GM18520 (cell line): ENCODE results near the gene UBASH3B.
"Not testable (repeated sequence)": the region's sequence is repeated elsewhere in the genome, so short reads cannot be mapped to it uniquely, and the experiment has no call there.

Experiments
- ATAC-seq: cut with Tn5 transposase; IDR thresholded peaks from one replicate; pipeline ENCODE4 v1.9.1; 2021; ENCODE audit not compliant: unreplicated experiment

UBASH3B gene

DNA sequence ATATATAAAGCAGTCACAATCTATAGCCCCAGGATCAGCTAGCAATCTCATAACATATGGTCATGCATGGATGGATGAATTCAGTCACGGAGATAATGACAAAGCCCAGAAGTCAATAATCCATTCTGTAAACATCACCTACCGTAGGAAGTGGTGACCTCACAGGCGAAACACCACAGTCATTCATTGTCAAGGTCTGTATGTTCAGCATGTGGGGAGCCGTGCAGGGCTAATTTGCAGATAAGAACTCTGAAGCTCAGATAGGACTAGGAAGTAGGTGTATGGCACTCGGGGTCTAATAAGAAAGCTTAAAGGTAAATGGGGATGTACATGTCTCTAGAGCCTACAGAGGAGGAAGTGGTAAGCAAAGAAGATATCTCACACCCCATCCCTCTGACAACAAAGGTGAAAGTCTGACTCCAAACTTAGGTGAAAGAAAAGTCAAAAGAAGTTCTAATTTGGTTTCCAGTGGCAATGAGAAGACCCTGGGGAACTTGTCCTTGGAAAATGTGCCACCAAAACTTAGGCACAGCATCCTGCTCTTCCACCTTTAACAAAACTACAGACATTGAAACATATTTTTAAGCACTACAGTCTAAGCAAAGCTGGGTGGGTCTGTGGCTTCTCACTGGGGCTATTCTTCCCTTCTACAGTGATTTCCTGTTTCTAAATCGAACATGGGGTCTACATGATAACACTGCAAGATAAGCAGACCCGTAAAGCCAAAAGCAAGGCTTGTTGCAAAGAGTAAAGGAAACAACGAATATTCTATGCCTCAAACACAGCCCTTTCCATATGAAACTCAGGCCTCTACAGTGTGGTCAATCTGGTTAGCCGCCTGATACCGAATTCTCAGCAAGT is 188.0 kb downstream of the UBASH3B start:
- no peak for ATAC-seq

GRCh38 chr11:122847466-122847865 is 191.9 kb downstream of the UBASH3B start:
- ATAC-seq, result no peak

DNA sequence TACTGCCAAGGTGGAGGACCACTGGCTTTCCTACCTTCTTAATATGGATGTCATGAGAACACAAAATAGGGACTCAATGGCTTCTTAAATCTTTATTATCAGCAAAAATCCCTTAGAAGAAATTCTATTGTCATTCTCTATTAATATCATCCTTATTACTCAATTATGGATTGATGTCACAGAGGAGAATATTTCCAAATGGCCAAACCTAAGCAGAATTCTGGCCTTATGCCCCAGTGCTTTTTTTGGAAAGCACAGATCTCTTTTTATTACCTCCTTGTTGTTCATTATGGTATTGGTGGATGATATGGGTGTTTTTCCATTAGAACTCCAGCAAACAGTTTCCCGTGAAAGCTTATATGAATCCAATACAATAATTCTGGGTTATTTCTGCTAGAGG is 192.7 kb downstream of the UBASH3B start:
- no peak for ATAC-seq

DNA sequence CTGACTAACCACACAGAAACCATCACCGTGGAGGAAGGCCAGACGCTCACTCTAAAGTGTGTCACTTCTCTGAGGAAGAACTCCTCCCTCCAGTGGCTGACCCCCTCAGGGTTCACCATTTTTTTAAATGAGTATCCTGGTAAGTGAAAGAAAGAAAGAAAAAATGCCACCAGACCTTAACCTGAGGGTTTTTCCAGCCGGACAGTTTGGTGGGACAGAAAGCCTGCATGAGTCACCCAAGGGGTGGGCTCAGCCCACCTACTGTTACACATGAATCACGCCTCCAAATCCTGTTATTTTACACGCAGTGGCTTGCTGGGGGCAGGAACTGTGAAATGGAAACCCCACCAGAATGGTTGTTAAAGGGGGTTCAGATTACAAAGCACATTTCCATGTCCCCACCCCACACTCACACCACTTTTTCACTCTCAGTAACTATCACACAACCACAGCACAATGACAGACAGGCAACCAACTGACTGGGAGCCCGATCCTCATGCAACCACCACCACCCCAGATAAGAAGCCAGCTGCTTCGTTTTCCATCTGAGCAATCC is 194.6 kb downstream of the UBASH3B start:
- ATAC-seq, result no peak

GRCh38 chr11:122851366-122851966 is 195.9 kb downstream of the UBASH3B start:
- ATAC-seq, result no peak

DNA sequence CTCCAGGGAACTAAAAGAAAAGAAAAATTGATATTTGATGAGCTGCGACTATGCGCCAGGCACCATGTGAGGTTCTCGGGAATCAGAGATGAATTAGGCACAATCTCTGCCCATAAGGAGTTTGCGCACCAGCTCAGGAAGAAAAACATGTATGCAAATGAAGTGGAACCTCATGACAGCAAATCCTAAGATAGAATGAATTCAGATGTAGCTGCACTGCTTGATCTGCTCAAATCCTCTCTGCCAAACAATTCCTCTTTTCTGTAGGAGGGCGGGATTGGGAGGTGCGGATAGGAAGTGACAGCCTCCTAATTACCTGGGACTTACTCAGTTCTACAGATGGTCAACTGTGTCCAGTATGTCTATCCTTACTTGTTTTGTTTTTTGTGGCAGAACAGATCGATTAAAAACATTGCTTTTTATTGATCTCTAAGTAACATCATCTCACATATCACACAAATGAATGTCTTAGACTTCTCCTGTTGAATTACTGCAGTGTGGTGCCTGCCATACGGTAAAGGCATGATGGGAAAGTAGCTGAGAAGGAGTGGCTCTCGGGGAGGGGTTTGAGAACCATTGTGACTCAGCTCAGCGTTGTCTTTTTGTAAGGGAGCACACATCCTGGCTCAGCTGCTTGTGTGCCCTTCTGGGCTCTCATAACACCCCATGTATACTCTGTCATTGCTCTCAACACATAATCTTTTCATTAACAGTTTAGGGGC is 196.7 kb downstream of the UBASH3B start:
- no peak for ATAC-seq

- ATAC-seq, result no peak
Observed at GRCh38 chr11:122852796-122853160, 197.3 kb downstream of the UBASH3B start.

DNA sequence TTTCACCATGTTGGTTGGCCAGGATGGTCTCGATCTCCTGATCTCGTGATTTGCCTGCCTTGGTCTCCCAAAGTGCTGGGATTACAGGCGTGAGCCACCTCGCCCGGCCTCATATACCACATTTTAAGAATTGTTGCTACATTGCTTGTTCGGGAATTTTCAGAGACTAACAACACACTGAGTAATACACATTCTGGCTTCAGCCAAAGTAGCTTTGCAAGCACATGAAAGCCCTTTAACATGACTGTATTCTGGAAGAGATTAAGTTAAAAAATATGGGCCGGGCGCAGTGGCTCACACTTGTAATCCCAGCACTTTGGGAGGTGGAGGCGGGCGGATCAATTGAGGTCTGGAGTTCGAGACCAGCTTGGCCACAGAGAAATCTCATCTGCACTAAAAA is 197.7 kb downstream of the UBASH3B start:
- ATAC-seq, result no peak

DNA sequence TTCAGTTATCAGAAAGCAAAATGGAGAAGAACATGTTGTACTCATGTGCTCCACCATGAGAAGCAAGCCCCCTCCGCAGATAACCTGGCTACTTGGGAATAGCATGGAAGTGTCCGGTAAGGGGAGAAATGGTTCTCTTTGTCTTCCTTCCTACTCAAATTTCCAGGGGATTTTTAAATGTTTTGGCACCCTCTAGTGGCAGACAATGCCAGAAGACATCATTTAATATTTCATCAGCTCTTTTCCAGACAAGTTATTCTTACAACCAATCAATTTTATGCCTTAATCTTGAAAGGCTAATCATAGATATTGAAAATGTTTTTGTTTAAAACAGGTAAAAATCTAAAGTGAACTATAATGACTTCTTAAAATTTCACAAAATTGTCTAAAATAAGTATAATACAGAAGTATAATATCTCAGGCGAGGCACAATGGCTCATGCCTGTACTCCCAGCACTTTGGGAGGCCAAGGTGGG is 198.5 kb downstream of the UBASH3B start:
- no peak for ATAC-seq

DNA sequence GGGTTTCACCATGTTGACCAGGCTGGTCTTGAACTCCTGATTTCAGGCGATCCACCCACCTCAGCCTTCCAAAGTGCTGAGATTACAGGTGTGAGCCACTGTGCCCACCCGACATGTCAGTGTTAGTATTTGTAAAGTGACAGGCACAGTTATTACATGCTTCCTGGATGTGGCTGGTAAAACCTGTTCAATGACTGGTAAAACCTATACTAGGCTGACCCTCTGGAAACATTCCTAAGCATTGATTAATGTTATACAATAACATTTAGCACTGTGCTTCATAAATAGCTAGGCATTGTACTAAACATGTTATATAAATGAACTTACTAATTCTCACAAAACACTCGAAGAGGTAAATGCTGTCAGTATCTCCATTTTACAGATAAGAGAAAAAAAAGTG is 206.1 kb downstream of the UBASH3B start:
- ATAC-seq, result no peak

- no peak for ATAC-seq
Observed at GRCh38 chr11:122862091-122862490, 206.6 kb downstream of the UBASH3B start.

DNA sequence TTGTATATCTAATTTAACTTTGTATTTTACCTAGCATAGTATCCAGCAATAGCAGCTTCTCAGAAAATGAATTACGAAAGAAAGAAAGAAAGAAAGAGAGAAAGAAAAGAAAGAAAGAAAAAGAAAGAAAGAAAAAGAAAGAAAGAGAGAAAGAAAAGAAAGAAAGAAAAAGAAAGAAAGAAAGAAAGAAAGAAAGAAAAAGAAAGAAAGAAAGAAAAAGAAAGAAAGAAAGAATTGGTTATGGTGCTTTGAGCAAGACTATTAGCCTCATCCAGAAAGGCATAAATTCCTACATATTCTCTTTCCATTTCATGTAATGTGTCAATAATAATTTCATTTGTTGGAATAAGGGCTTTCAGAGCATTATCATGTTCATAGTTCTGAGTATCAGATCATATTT is 207.6 kb downstream of the UBASH3B start:
- not testable (repeated sequence) for ATAC-seq

- ATAC-seq, result no peak
Observed at GRCh38 chr11:122863704-122864326, 208.3 kb downstream of the UBASH3B start.
